HL-60 (cell line): ENCODE measurements around the gene RAP1GAP.

Experiments
- CTCF ChIP-seq: IDR thresholded peaks from one replicate; pipeline ENCODE4 v1.5.1; 2011; ENCODE audit warnings: low read length, control low read depth, inconsistent platforms; ENCODE audit not compliant: insufficient read depth
- POLR2AphosphoS5 ChIP-seq: IDR thresholded peaks from 2 replicates; pipeline ENCODE4 v1.6.1; 2012; ENCODE audit warnings: low read depth
- REST ChIP-seq: IDR thresholded peaks from 2 replicates; pipeline ENCODE4 v1.6.1; 2012; ENCODE audit warnings: low read depth; ENCODE audit not compliant: insufficient replicate concordance
- SPI1 ChIP-seq: IDR thresholded peaks from 2 replicates; pipeline ENCODE4 v1.6.1; 2012; ENCODE audit warnings: low read depth, mild to moderate bottlenecking, borderline replicate concordance

- TF ChIP-seq POLR2AphosphoS5 (no peak), CTCF (no peak), SPI1 (no peak), REST (no peak)
Observed at GRCh38 chr1:21599402-21599801, 69.8 kb downstream of the RAP1GAP start.
